Testis (tissue), 3 donors: ENCODE data around the gene GABRR1. TPM values are rescaled to one million over a fixed set of nuclear protein-coding genes. Genes with fewer than 3 reads are reported as not detected.
"Not testable (repeated sequence)": the region's sequence is repeated elsewhere in the genome, so short reads cannot be mapped to it uniquely, and the experiment has no call there.

Experiments
- DNase-seq: peaks from one replicate; pipeline ENCODE4 v3.0.0-alpha.2; 2019
- H3K27ac ChIP-seq, 2 donors: fragments of 200-600 bp; sonication (generic); one replicate each; pipeline ENCODE4 v1.5.1; 2019
- H3K27me3 ChIP-seq: fragments of 200-600 bp; sonication (generic); one replicate; pipeline ENCODE4 v1.5.1; 2019
- H3K36me3 ChIP-seq: fragments of 200-600 bp; sonication (generic); one replicate; pipeline ENCODE4 v1.5.1; 2017; ENCODE audit warnings: low read depth; ENCODE audit errors: missing control alignments
- H3K4me1 ChIP-seq: fragments of 200-600 bp; sonication (generic); one replicate; pipeline ENCODE4 v1.5.1; 2019
- H3K4me3 ChIP-seq, 2 donors: fragments of 200-600 bp; sonication (generic); one replicate each; pipeline ENCODE4 v1.5.1; 2017 to 2019
- H3K9me3 ChIP-seq: fragments of 200-600 bp; sonication (generic); one replicate; pipeline ENCODE4 v1.5.1; 2017
- POLR2A ChIP-seq: fragments of 450-650 bp; IDR thresholded peaks from one replicate; pipeline ENCODE4 v1.6.1; 2017; ENCODE audit warnings: antibody characterized with exemption, mild to moderate bottlenecking, moderate library complexity
- WGBS, 2 donors: methylation state at CpG; one replicate each; pipeline ENCODE4 v1.1.5; 2018; 5-methylcytosine and 5-hydroxymethylcytosine counted together
- intact Hi-C: fragments of 100-400 bp; cut with DNase I; formaldehyde crosslinking; loops from one replicate; pipeline ENCODE4 v1.15.1; 2023; ENCODE audit warnings: low total_unique reads
- polyA plus RNA-seq: library from polyadenylated mRNA; stranded (reverse); fragments of 350-450 nt; fragmentation: Illumina TruSeq; extraction: RNeasy Lipid Tissue Mini Kit (QIAGEN cat#74804); gene quantifications from one replicate; pipeline ENCODE4 v1.2.3, GENCODE V29; 2014; ENCODE audit warnings: low read depth, low replicate concordance; ENCODE audit not compliant: insufficient read depth
- total RNA-seq, 2 donors: library from RNA; depleted of rRNA; stranded (reverse); fragments of >200 nt; gene quantifications; one replicate each; pipeline ENCODE4 v1.2.3, GENCODE V29; 2016
- TF ChIP-seq, protein P1 (sequence below), 3 experiments: fragments of 450-650 bp in 2 of 3; fragments of 200-600 bp in 1 of 3; sonication (generic) in 1 of 3; IDR thresholded peaks; one replicate each; pipeline ENCODE4 v1.5.1; 2016 to 2019; ENCODE audit warnings: antibody characterized with exemption in 3 of 3, mild to moderate bottlenecking in 2 of 3, moderate library complexity in 1 of 3

GABRR1 gene
- total and polyA plus RNA-seq, 3 donors from 2014 or later = 1.6 to 3.4 (median 3.0) TPM

GRCh38 chr6:89242574-89243330 is 25.6 kb upstream of the GABRR1 start:
- DNase-seq = no peak
- TF ChIP-seq POLR2A = no peak
- TF ChIP-seq, protein P1, sequence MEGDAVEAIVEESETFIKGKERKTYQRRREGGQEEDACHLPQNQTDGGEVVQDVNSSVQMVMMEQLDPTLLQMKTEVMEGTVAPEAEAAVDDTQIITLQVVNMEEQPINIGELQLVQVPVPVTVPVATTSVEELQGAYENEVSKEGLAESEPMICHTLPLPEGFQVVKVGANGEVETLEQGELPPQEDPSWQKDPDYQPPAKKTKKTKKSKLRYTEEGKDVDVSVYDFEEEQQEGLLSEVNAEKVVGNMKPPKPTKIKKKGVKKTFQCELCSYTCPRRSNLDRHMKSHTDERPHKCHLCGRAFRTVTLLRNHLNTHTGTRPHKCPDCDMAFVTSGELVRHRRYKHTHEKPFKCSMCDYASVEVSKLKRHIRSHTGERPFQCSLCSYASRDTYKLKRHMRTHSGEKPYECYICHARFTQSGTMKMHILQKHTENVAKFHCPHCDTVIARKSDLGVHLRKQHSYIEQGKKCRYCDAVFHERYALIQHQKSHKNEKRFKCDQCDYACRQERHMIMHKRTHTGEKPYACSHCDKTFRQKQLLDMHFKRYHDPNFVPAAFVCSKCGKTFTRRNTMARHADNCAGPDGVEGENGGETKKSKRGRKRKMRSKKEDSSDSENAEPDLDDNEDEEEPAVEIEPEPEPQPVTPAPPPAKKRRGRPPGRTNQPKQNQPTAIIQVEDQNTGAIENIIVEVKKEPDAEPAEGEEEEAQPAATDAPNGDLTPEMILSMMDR (IDR thresholded peaks at IDR 0.05) = peak in 2 of 3 experiments; percentile 44 to 53
- Histone ChIP-seq H3K9me3 (no peaks in the 10 kb centered on the region), H3K4me3 (no peak overlapping the region), H3K27ac (no peak overlapping the region), H3K36me3 (no peaks in the 10 kb centered on the region), H3K27me3 (no peaks in the 10 kb centered on the region), H3K4me1 (no peaks in the 10 kb centered on the region)
- WGBS, 2 donors = 25 to 45% methylated on average over 3 of the region's 3 CpGs
- intact Hi-C loops = loop anchor here (5.0 to 10.0 kb wide), 2 partner anchors 118 to 260 kb away; no protein-coding TSS in a partner anchor

- Histone ChIP-seq H3K4me3 (no peak overlapping the region), H3K4me1 (no peaks in the 10 kb centered on the region), H3K36me3 (no peaks in the 10 kb centered on the region), H3K27me3 (no peaks in the 10 kb centered on the region), H3K27ac (no peak overlapping the region), H3K9me3 (no peaks in the 10 kb centered on the region)
- DNase-seq = no peak
- intact Hi-C loops = no loop called here
- 87 to 92% methylated on average over 3 of the region's 3 CpGs for WGBS, 2 donors
- TF ChIP-seq POLR2A = no peak
- TF ChIP-seq, protein P1 (IDR thresholded peaks at IDR 0.05) = no peak
Observed at GRCh38 chr6:89239338-89239737, 22.2 kb upstream of the GABRR1 start.

- Histone ChIP-seq H3K27ac (no peak overlapping the region), H3K4me3 (no peak overlapping the region), H3K9me3 (no peaks in the 10 kb centered on the region), H3K36me3 (no peaks in the 10 kb centered on the region), H3K4me1 (no peaks in the 10 kb centered on the region), H3K27me3 (no peaks in the 10 kb centered on the region)
- intact Hi-C loops = no loop called here
- DNase-seq = no peak
- TF ChIP-seq, protein P1 (IDR thresholded peaks at IDR 0.05) = no peak
- no peak for TF ChIP-seq POLR2A
Observed at GRCh38 chr6:89237158-89237557, 20.0 kb upstream of the GABRR1 start.

DNA sequence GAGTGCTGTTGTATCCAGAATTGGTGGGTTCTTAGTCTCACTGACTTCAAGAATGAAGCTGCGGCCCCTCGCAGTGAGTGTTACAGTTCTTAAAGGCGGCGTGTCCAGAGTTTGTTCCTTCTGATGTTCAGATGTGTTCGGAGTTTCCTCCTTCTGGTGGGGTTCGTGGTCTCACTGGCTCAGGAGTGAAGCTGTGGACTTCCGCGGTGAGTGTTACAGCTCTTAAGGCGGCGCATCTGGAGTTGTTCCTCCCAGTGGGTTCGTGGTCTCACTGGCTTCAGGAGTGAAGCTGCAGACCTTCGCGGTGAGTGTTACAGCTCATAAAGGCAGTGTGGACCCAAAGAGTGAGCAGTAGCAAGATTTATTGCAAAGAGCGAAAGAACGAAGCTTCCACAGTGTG is 16.4 kb upstream of the GABRR1 start:
- H3K36me3 ChIP-seq, DNase-seq, H3K9me3 ChIP-seq, H3K4me1 ChIP-seq, H3K27me3 ChIP-seq, intact Hi-C loops, H3K4me3 ChIP-seq, H3K27ac ChIP-seq: not testable (repeated sequence)
- WGBS, 2 donors = 85 to 94% methylated on average over 12 to 14 of the region's 15 CpGs

DNA sequence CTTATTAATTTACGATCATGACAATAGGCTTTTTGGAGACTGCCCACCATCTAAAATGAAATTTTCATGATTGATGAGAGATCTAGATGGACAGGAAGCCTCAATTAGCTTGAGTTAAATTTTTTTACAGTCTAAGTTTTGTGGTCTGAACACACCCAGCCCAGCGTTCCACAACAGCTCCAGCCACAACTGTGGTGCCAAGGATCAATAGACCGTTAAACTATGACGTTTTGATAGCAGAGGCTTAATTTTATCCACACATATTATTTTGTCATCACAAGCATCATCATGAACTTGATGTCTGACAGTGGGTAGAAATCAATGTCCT is 5.5 kb upstream of the GABRR1 start:
- intact Hi-C loops = no loop called here
- H3K27me3 ChIP-seq = no peaks in the 10 kb centered on the region
- no peak for TF ChIP-seq POLR2A
- TF ChIP-seq, protein P1 (IDR thresholded peaks at IDR 0.05) = no peak
- no peaks in the 10 kb centered on the region for H3K9me3 ChIP-seq
- H3K27ac ChIP-seq = no peak overlapping the region
- no peaks in the 10 kb centered on the region for H3K36me3 ChIP-seq
- DNase-seq = no peak
- H3K4me1 ChIP-seq = no peaks in the 10 kb centered on the region
- no peak overlapping the region for H3K4me3 ChIP-seq
- WGBS, 2 donors = 82 to 84% methylated on average over 4 of the region's 4 CpGs
